WTC11 (cell line): ENCODE results near the gene S100PBP. TPM values are rescaled to one million over a fixed set of nuclear protein-coding genes. Genes with fewer than 3 reads are reported as not detected.

ENCODE experiments used
- ATF6 ChIP-seq: sonication (generic); formaldehyde crosslinking; IDR thresholded peaks from 2 replicates; pipeline ENCODE4 v1.8.1; 2023; ENCODE audit warnings: mild to moderate bottlenecking, missing genetic modification reagents
- CBFB ChIP-seq: sonication (generic); formaldehyde crosslinking; IDR thresholded peaks from 2 replicates; pipeline ENCODE4 v1.8.1; 2022; ENCODE audit warnings: mild to moderate bottlenecking, low read depth, missing genetic modification reagents
- ELF4 ChIP-seq: sonication (generic); formaldehyde crosslinking; IDR thresholded peaks from 2 replicates; pipeline ENCODE4 v1.8.1; 2022; ENCODE audit warnings: low read depth, mild to moderate bottlenecking, moderate library complexity, missing genetic modification reagents
- EMX1 ChIP-seq: fragments of 250-450 bp; sonication (Bioruptor Pico); IDR thresholded peaks from 2 replicates; pipeline ENCODE4 v1.8.0; 2021; ENCODE audit warnings: mild to moderate bottlenecking
- FOXJ3 ChIP-seq: sonication (generic); formaldehyde crosslinking; IDR thresholded peaks from 2 replicates; pipeline ENCODE4 v1.9.0; 2021; ENCODE audit warnings: missing genetic modification reagents, mild to moderate bottlenecking, borderline replicate concordance
- FOXK1 ChIP-seq: sonication (generic); formaldehyde crosslinking; IDR thresholded peaks from 2 replicates; pipeline ENCODE4 v1.8.0; 2022; ENCODE audit warnings: mild to moderate bottlenecking, moderate library complexity, missing genetic modification reagents
- GRHL2 ChIP-seq: fragments of 250-450 bp; sonication (Bioruptor Pico); IDR thresholded peaks from 2 replicates; pipeline ENCODE4 v1.8.0; 2022; ENCODE audit warnings: mild to moderate bottlenecking, moderate library complexity; ENCODE audit not compliant: insufficient replicate concordance, severe bottlenecking
- IRF1 ChIP-seq: sonication (generic); formaldehyde crosslinking; IDR thresholded peaks from 2 replicates; pipeline ENCODE4 v1.8.0; 2023; ENCODE audit warnings: missing genetic modification reagents
- JAZF1 ChIP-seq: fragments of 250-450 bp; sonication (Bioruptor Pico); IDR thresholded peaks from 2 replicates; pipeline ENCODE4 v1.9.0; 2021; ENCODE audit warnings: moderate library complexity, mild to moderate bottlenecking, inconsistent platforms
- JUN ChIP-seq: sonication (generic); formaldehyde crosslinking; IDR thresholded peaks from 2 replicates; pipeline ENCODE4 v1.8.0; 2023; ENCODE audit warnings: mild to moderate bottlenecking, missing genetic modification reagents
- MAX ChIP-seq: sonication (generic); formaldehyde crosslinking; IDR thresholded peaks from 2 replicates; pipeline ENCODE4 v1.8.0; 2022; ENCODE audit warnings: mild to moderate bottlenecking, missing genetic modification reagents
- MXD4 ChIP-seq: fragments of 250-450 bp; sonication (Bioruptor Pico); IDR thresholded peaks from 2 replicates; pipeline ENCODE4 v1.8.0; 2021; ENCODE audit warnings: mild to moderate bottlenecking, moderate library complexity, borderline replicate concordance
- NFYB ChIP-seq: sonication (generic); formaldehyde crosslinking; conservative IDR thresholded peaks from 2 replicates; pipeline ENCODE4 v1.8.0; 2022; ENCODE audit warnings: low read depth, missing genetic modification reagents
- SMAD3 ChIP-seq: sonication (generic); formaldehyde crosslinking; IDR thresholded peaks from 2 replicates; pipeline ENCODE4 v1.8.0; 2022; ENCODE audit warnings: missing genetic modification reagents, mild to moderate bottlenecking, borderline replicate concordance
- SMAD4 ChIP-seq: sonication (generic); formaldehyde crosslinking; IDR thresholded peaks from 2 replicates; pipeline ENCODE4 v1.8.0; 2022; ENCODE audit warnings: mild to moderate bottlenecking, missing genetic modification reagents
- TEAD1 ChIP-seq: sonication (generic); formaldehyde crosslinking; IDR thresholded peaks from 2 replicates; pipeline ENCODE4 v1.8.0; 2022; ENCODE audit warnings: mild to moderate bottlenecking, missing genetic modification reagents
- ZMAT4 ChIP-seq: fragments of 250-450 bp; sonication (Bioruptor Pico); IDR thresholded peaks from 2 replicates; pipeline ENCODE4 v1.9.0; 2021; ENCODE audit warnings: mild to moderate bottlenecking
- ZNF121 ChIP-seq: sonication (generic); formaldehyde crosslinking; IDR thresholded peaks from 2 replicates; pipeline ENCODE4 v1.8.0; 2023; ENCODE audit warnings: missing genetic modification reagents
- ZNF396 ChIP-seq: fragments of 250-450 bp; sonication (Bioruptor Pico); IDR thresholded peaks from 2 replicates; pipeline ENCODE4 v1.8.0; 2021; ENCODE audit warnings: mild to moderate bottlenecking, moderate library complexity, borderline replicate concordance
- ZNF416 ChIP-seq: fragments of 250-450 bp; sonication (Bioruptor Pico); IDR thresholded peaks from 2 replicates; pipeline ENCODE4 v1.9.0; 2021; ENCODE audit warnings: mild to moderate bottlenecking, inconsistent platforms
- ZNF423 ChIP-seq: fragments of 250-450 bp; sonication (Bioruptor Pico); IDR thresholded peaks from 2 replicates; pipeline ENCODE4 v2.1.2; 2022; ENCODE audit warnings: mild to moderate bottlenecking, moderate library complexity
- ZNF532 ChIP-seq: fragments of 250-450 bp; sonication (Bioruptor Pico); IDR thresholded peaks from 2 replicates; pipeline ENCODE4 v1.9.0; 2021; ENCODE audit warnings: mild to moderate bottlenecking, borderline replicate concordance
- total RNA-seq: library from RNA; stranded (reverse); gene quantifications from 3 replicates; pipeline ENCODE4 v1.2.3, GENCODE V29; 2021
- TF ChIP-seq, protein P1 (sequence below): sonication (generic); formaldehyde crosslinking; IDR thresholded peaks from 2 replicates; pipeline ENCODE4 v1.8.1; 2023; ENCODE audit warnings: mild to moderate bottlenecking, missing genetic modification reagents, moderate library complexity
- TF ChIP-seq, protein P2 (sequence below): sonication (generic); formaldehyde crosslinking; IDR thresholded peaks from 2 replicates; pipeline ENCODE4 v1.8.1; 2023; ENCODE audit warnings: mild to moderate bottlenecking, moderate library complexity, missing genetic modification reagents
- TF ChIP-seq, protein P3 (sequence below): sonication (generic); formaldehyde crosslinking; IDR thresholded peaks from 2 replicates; pipeline ENCODE4 v1.8.0; 2022; ENCODE audit warnings: mild to moderate bottlenecking, missing genetic modification reagents
- TF ChIP-seq, protein P4 (sequence below): sonication (generic); formaldehyde crosslinking; IDR thresholded peaks from 2 replicates; pipeline ENCODE4 v1.8.0; 2022; ENCODE audit warnings: mild to moderate bottlenecking, missing genetic modification reagents

Gene S100PBP
- total RNA-seq, 1 experiment from 2014 or later: 62.9 TPM

DNA sequence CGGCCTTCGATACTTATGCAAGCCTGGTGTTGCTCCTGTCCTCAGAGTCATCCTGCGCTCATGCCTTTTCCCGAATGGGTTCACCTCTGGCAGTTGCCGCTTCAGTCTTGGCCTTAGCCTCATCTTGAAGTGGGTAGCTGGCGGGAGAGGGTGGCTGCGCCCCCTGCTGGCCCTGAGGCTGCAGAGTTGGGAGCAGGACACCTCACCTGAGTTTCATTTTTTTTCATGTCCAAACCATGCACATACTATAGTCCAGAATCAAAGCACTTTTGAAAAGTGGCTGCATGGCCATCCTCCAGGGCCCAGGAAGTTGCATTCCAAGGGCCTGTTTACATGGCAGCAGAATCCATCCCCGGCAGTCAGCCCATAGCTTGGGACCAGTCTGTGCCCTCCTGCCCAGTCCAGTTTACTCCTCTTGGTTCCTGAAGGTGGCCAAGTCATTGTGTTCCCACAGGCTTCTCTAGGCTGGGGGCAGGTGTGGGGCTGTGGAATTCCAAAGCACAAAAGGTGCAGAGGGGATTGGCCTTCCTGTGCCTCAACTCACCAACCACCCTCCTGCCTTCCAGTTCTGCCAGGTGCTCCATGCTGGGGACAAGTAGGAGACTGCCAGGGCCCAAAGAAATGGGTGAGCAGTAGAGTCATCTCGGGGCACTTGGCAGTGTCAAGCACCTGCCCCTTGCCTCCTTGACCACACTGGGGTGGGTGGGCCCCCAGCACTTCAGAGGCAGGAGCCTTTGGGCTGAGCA is 44.3 kb upstream of the S100PBP start (continued):
- TF ChIP-seq ZNF532 (CRISPR knock-in tag) (no peak; the same call in 1 of the 2 replicates), CBFB (CRISPR knock-in tag) (no peak), NFYB (peak; percentile 26; the same call in 1 of the 2 replicates), ZMAT4 (CRISPR knock-in tag) (no peak), ELF4 (CRISPR knock-in tag) (no peak), ATF6 (CRISPR knock-in tag) (no peak), ZNF416 (CRISPR knock-in tag) (no peak), ZNF396 (CRISPR knock-in tag) (no peak), JAZF1 (no peak), EMX1 (CRISPR knock-in tag) (peak; percentile 77; the same call in 1 of the 2 replicates), IRF1 (CRISPR knock-in tag) (no peak), MAX (no peak), ZNF121 (CRISPR knock-in tag) (no peak), ZNF423 (CRISPR knock-in tag) (no peak), FOXJ3 (CRISPR knock-in tag) (no peak), SMAD4 (no peak), TEAD1 (CRISPR knock-in tag) (no peak), SMAD3 (peak; percentile 75; the same call in 1 of the 2 replicates), GRHL2 (CRISPR knock-in tag) (no peak), MXD4 (CRISPR knock-in tag) (no peak), FOXK1 (0 out of 2 replicates have a peak, but pooled peaks have one; percentile 24), JUN (CRISPR knock-in tag) (no peak)
- TF ChIP-seq, protein P1, sequence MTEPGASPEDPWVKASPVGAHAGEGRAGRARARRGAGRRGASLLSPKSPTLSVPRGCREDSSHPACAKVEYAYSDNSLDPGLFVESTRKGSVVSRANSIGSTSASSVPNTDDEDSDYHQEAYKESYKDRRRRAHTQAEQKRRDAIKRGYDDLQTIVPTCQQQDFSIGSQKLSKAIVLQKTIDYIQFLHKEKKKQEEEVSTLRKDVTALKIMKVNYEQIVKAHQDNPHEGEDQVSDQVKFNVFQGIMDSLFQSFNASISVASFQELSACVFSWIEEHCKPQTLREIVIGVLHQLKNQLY (CRISPR knock-in tag): no peak
- TF ChIP-seq, protein P2, sequence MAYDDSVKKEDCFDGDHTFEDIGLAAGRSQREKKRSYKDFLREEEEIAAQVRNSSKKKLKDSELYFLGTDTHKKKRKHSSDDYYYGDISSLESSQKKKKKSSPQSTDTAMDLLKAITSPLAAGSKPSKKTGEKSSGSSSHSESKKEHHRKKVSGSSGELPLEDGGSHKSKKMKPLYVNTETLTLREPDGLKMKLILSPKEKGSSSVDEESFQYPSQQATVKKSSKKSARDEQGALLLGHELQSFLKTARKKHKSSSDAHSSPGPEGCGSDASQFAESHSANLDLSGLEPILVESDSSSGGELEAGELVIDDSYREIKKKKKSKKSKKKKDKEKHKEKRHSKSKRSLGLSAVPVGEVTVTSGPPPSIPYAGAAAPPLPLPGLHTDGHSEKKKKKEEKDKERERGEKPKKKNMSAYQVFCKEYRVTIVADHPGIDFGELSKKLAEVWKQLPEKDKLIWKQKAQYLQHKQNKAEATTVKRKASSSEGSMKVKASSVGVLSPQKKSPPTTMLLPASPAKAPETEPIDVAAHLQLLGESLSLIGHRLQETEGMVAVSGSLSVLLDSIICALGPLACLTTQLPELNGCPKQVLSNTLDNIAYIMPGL (CRISPR knock-in tag): no peak
- TF ChIP-seq, protein P3, sequence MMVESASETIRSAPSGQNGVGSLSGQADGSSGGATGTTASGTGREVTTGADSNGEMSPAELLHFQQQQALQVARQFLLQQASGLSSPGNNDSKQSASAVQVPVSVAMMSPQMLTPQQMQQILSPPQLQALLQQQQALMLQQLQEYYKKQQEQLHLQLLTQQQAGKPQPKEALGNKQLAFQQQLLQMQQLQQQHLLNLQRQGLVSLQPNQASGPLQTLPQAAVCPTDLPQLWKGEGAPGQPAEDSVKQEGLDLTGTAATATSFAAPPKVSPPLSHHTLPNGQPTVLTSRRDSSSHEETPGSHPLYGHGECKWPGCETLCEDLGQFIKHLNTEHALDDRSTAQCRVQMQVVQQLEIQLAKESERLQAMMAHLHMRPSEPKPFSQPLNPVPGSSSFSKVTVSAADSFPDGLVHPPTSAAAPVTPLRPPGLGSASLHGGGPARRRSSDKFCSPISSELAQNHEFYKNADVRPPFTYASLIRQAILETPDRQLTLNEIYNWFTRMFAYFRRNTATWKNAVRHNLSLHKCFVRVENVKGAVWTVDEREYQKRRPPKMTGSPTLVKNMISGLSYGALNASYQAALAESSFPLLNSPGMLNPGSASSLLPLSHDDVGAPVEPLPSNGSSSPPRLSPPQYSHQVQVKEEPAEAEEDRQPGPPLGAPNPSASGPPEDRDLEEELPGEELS (CRISPR knock-in tag): no peak
- TF ChIP-seq, protein P4, sequence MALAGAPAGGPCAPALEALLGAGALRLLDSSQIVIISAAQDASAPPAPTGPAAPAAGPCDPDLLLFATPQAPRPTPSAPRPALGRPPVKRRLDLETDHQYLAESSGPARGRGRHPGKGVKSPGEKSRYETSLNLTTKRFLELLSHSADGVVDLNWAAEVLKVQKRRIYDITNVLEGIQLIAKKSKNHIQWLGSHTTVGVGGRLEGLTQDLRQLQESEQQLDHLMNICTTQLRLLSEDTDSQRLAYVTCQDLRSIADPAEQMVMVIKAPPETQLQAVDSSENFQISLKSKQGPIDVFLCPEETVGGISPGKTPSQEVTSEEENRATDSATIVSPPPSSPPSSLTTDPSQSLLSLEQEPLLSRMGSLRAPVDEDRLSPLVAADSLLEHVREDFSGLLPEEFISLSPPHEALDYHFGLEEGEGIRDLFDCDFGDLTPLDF (CRISPR knock-in tag): no peak
